Fibroblast of lung (primary cell): ENCODE results near the gene KRTCAP2.

Experiments
- EZH2 ChIP-seq: IDR thresholded peaks from 2 replicates; pipeline ENCODE4 v1.5.1; 2012; ENCODE audit warnings: low read length, control low read depth, mild to moderate bottlenecking; ENCODE audit errors: missing control alignments
- TF ChIP-seq, protein P1 (sequence below), 2 donors: IDR thresholded peaks in 1 of 2; conservative IDR thresholded peaks in 1 of 2; 1 replicate in 1 of 2; 2 replicates in 1 of 2; pipeline ENCODE4 v1.5.1; 2011 to 2012; ENCODE audit warnings: low read length in 2 of 2, control low read depth in 1 of 2, inconsistent platforms in 1 of 2, low read depth in 1 of 2, mild to moderate bottlenecking in 1 of 2

DNA sequence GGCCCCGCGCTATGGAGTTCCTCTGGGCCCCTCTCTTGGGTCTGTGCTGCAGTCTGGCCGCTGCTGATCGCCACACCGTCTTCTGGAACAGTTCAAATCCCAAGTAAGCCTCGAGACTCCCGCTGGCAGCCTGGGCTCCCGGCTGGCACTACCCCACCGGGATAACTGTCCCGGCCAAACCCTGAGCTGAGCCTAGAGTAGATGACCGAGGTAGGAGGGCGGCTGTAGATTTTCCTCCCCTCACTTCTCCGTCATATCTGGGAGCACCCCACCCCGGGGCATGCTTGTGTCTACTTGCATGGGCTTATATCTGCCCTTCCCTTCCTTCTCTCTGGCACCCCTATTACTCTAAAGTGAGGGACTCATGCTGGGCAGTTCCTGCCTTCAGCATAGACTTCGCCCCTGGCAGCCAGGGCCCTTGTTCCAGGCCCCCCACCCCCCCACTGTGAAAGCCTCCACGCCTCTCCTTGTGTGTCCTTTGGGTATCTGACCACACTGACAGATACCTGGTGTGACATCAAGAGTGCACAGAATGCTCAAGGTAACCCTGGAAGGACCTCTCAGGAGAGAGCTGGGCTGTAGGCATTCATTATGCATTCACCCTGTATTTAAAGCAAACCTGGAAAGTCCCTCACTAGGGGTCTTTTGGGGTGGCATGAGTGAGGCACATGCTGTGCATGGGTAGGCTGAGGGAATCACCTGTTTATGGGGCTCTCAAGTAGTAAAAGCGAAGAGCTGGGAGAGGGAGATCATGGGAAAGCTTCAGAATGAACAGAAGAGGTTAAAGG lies 44.9 kb downstream of the KRTCAP2 start:
- TF ChIP-seq, protein P1, sequence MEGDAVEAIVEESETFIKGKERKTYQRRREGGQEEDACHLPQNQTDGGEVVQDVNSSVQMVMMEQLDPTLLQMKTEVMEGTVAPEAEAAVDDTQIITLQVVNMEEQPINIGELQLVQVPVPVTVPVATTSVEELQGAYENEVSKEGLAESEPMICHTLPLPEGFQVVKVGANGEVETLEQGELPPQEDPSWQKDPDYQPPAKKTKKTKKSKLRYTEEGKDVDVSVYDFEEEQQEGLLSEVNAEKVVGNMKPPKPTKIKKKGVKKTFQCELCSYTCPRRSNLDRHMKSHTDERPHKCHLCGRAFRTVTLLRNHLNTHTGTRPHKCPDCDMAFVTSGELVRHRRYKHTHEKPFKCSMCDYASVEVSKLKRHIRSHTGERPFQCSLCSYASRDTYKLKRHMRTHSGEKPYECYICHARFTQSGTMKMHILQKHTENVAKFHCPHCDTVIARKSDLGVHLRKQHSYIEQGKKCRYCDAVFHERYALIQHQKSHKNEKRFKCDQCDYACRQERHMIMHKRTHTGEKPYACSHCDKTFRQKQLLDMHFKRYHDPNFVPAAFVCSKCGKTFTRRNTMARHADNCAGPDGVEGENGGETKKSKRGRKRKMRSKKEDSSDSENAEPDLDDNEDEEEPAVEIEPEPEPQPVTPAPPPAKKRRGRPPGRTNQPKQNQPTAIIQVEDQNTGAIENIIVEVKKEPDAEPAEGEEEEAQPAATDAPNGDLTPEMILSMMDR (conservative IDR thresholded peaks at IDR 0.05 in 1 of 2, IDR thresholded peaks at IDR 0.05 in 1 of 2; ENCODE audit: low read depth in 1 of 2, low read length in 2 of 2) = no peak
- TF ChIP-seq EZH2 = peak; percentile 23
